GM12874 (cell line): Measurements from ENCODE around the gene RSPH1.

Source experiments
- CTCF ChIP-seq: IDR thresholded peaks from 2 replicates; pipeline ENCODE4 v1.5.1; 2011; ENCODE audit warnings: low read depth, mild to moderate bottlenecking, control low read depth, low read length, moderate library complexity; ENCODE audit not compliant: insufficient read depth

The RSPH1 gene

GRCh38 chr21:42468491-42469131 lies 27.4 kb downstream of the RSPH1 start:
- no peak for TF ChIP-seq CTCF

- peak; percentile 48 for TF ChIP-seq CTCF
Measured at GRCh38 chr21:42467140-42467983, 28.7 kb downstream of the RSPH1 start.

GRCh38 chr21:42466700-42467099 lies 29.3 kb downstream of the RSPH1 start:
- TF ChIP-seq CTCF: no peak

GRCh38 chr21:42465803-42466127 lies 30.3 kb downstream of the RSPH1 start:
- no peak for TF ChIP-seq CTCF

- no peak for TF ChIP-seq CTCF
Measured at GRCh38 chr21:42465008-42465802, 30.8 kb downstream of the RSPH1 start.

GRCh38 chr21:42463861-42464515 lies 32.0 kb downstream of the RSPH1 start:
- TF ChIP-seq CTCF: no peak
